Fibroblast of lung (primary cell): Measurements from ENCODE around the gene ATP8B2.
"Not testable (repeated sequence)": the region's sequence is repeated elsewhere in the genome, so short reads cannot be mapped to it uniquely, and the experiment has no call there.

ENCODE experiments used
- CTCF ChIP-seq, 2 donors: IDR thresholded peaks in 1 of 2; conservative IDR thresholded peaks in 1 of 2; 1 replicate in 1 of 2; 2 replicates in 1 of 2; pipeline ENCODE4 v1.5.1; 2011 to 2012; ENCODE audit warnings: low read length in 2 of 2, control low read depth in 1 of 2, inconsistent platforms in 1 of 2, low read depth in 1 of 2, mild to moderate bottlenecking in 1 of 2
- EZH2 ChIP-seq: IDR thresholded peaks from 2 replicates; pipeline ENCODE4 v1.5.1; 2012; ENCODE audit warnings: low read length, control low read depth, mild to moderate bottlenecking; ENCODE audit errors: missing control alignments

- not testable (repeated sequence) for TF ChIP-seq CTCF (conservative IDR thresholded peaks at IDR 0.05 in 1 of 2, IDR thresholded peaks at IDR 0.05 in 1 of 2; ENCODE audit: low read depth in 1 of 2, low read length in 2 of 2); EZH2
These were observed 48.5 kb downstream of the ATP8B2 start for GRCh38 chr1:154373777-154374357.
